ENCODE results near the gene CASP6.

CASP6 gene

DNA sequence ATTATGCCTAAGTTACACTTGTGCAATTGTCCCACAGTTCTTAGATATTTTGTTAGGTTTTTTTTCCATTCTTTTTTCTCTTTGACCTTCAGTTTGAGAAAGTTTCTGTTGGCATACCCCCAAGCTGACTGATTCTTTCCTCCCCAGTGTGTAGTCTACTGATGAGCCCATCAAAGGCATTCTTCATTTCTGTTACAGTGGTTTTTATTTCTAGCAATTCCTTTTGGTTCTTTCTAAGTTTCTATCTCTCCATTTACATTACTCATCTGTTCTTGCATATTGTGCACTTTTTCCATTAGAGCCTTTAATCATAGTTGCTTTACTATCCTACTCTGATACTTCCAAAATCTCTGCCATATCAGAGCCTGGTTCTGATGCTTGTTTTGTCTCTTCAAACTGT, 31.9 kb downstream of the CASP6 start:
- no peak for DNase-seq (ENCODE audit: low read depth)

- no peak for DNase-seq (ENCODE audit: low read depth)
Measured at GRCh38 chr4:109665783-109666485, 37.3 kb downstream of the CASP6 start.

GRCh38 chr4:109662771-109663170, 40.5 kb downstream of the CASP6 start:
- DNase-seq (ENCODE audit: low read depth) = no peak

GRCh38 chr4:109662116-109662515, 41.1 kb downstream of the CASP6 start:
- no peak for DNase-seq (ENCODE audit: low read depth)

DNA sequence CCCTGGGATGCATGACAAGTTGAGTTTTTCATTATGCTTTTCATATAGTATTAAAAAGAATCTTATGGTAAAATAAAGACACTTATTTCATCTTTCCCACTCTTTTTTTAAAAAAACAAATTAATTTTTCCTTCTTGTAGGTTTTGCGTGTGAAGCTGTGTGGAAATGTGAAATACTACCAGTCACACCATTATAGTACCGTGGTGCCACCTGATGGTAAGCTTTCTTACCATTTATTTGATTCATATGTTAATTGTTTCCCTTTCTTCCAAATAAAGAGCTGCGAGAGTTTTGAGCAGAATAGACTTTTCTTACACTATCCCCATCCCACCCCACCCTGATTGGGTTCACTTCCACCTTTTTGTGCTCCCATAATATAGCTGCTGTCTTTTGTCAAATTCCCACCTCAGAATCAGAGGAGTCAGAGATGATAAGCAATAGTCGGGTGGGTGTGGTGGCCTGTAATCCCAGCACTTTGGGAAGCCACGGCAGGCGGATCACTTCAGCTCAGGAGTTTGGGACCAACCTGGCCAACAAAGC, 44.3 kb downstream of the CASP6 start:
- DNase-seq (ENCODE audit: low read depth) = no peak

DNA sequence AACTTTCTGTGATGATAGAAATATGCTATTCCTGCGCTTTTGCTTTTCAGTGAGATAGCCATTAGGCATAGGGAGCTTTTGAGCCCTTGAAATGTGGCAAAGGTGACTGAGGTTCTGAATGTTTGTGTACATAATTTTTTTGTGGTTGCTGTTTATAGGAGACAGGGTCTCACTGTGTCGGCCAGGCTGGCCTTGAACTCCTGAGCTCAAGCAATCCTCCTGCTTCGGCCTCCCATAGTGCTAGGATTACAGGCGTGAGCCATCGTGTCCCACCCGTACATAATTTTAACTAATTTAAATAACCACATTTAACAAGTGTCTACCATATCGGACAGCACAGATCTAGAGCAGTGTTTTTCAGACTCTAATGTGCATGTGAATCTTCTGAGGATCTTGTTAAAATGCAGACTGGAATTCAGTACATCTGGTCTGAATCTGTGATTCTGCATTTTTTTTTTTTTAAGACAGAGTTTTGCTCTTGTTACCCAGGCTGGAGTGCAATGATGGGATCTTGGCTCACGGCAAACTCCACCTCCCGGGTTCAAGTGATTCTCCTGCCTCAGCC, 45.3 kb downstream of the CASP6 start:
- DNase-seq (ENCODE audit: low read depth) = no peak

GRCh38 chr4:109655396-109655795, 47.8 kb downstream of the CASP6 start:
- DNase-seq (ENCODE audit: low read depth) = no peak

GRCh38 chr4:109649872-109650271, 53.4 kb downstream of the CASP6 start:
- DNase-seq (ENCODE audit: low read depth) = no peak

GRCh38 chr4:109648997-109649575, 54.2 kb downstream of the CASP6 start:
- no peak for DNase-seq (ENCODE audit: low read depth)

- no peak for DNase-seq (ENCODE audit: low read depth)
Measured at GRCh38 chr4:109648266-109648996, 54.8 kb downstream of the CASP6 start.

- DNase-seq (ENCODE audit: low read depth) = no peak
Measured at GRCh38 chr4:109645874-109646710, 57.2 kb downstream of the CASP6 start.

GRCh38 chr4:109640644-109641043, 62.6 kb downstream of the CASP6 start:
- DNase-seq (ENCODE audit: low read depth) = no peak
